Measurements from ENCODE around the gene SLCO3A1.

The SLCO3A1 gene

GRCh38 chr15:92128788-92129187 is 275.3 kb downstream of the SLCO3A1 start:
- no peak for DNase-seq (ENCODE audit: low spot score)

GRCh38 chr15:92130244-92130643 is 276.7 kb downstream of the SLCO3A1 start:
- DNase-seq (ENCODE audit: low spot score), result no peak

GRCh38 chr15:92130906-92131305 is 277.4 kb downstream of the SLCO3A1 start:
- DNase-seq (ENCODE audit: low spot score), result no peak

GRCh38 chr15:92132982-92133755 is 279.7 kb downstream of the SLCO3A1 start:
- DNase-seq (ENCODE audit: low spot score), result no peak

GRCh38 chr15:92140796-92141195 is 287.3 kb downstream of the SLCO3A1 start:
- no peak for DNase-seq (ENCODE audit: low spot score)

GRCh38 chr15:92141607-92142006 is 288.1 kb downstream of the SLCO3A1 start:
- DNase-seq (ENCODE audit: low spot score), result no peak

- no peak for DNase-seq (ENCODE audit: low spot score)
Observed at GRCh38 chr15:92142242-92143232, 289.0 kb downstream of the SLCO3A1 start.

GRCh38 chr15:92143765-92144164 is 290.3 kb downstream of the SLCO3A1 start:
- no peak for DNase-seq (ENCODE audit: low spot score)

- no peak for DNase-seq (ENCODE audit: low spot score)
Observed at GRCh38 chr15:92146511-92147150, 293.1 kb downstream of the SLCO3A1 start.

GRCh38 chr15:92149029-92149428 is 295.5 kb downstream of the SLCO3A1 start:
- DNase-seq (ENCODE audit: low spot score), result peak; percentile 84

- peak; percentile 45 for DNase-seq (ENCODE audit: low spot score)
Observed at GRCh38 chr15:92149465-92149864, 296.0 kb downstream of the SLCO3A1 start.

- no peak for DNase-seq (ENCODE audit: low spot score)
Observed at GRCh38 chr15:92151168-92151567, 297.7 kb downstream of the SLCO3A1 start.

GRCh38 chr15:92151741-92152140 is 298.2 kb downstream of the SLCO3A1 start:
- no peak for DNase-seq (ENCODE audit: low spot score)

GRCh38 chr15:92152983-92153382 is 299.5 kb downstream of the SLCO3A1 start:
- no peak for DNase-seq (ENCODE audit: low spot score)

GRCh38 chr15:92153620-92154019 is 300.1 kb downstream of the SLCO3A1 start:
- no peak for DNase-seq (ENCODE audit: low spot score)

- no peak for DNase-seq (ENCODE audit: low spot score)
Observed at GRCh38 chr15:92155934-92156333, 302.4 kb downstream of the SLCO3A1 start.

- DNase-seq (ENCODE audit: low spot score), result no peak
Observed at GRCh38 chr15:92157666-92158298, 304.3 kb downstream of the SLCO3A1 start.

- DNase-seq (ENCODE audit: low spot score), result no peak
Observed at GRCh38 chr15:92158426-92158825, 304.9 kb downstream of the SLCO3A1 start.

GRCh38 chr15:92159481-92159880 is 306.0 kb downstream of the SLCO3A1 start:
- no peak for DNase-seq (ENCODE audit: low spot score)

- DNase-seq (ENCODE audit: low spot score), result no peak
Observed at GRCh38 chr15:92159906-92160841, 306.7 kb downstream of the SLCO3A1 start.

Data from AG08395 (cell line).